Pancreas (tissue), 10 donors: ENCODE measurements around the gene HCAR3. TPM values are rescaled to one million over a fixed set of nuclear protein-coding genes. Genes with fewer than 3 reads are reported as not detected.
A peak's percentile ranks its signal among the peaks of the same experiment; 100 is the strongest.
"Not testable (repeated sequence)": the region's sequence is repeated elsewhere in the genome, so short reads cannot be mapped to it uniquely, and the experiment has no call there.

ENCODE experiments used
- ATAC-seq, 4 donors: fragments of 200-7000 bp; cut with Tn5 transposase; one replicate each; pipeline versions ENCODE4 v1.8.0 to v1.9.1; 2020; ENCODE audit warnings: mild to moderate bottlenecking in 4 of 4, moderate library complexity in 4 of 4
- DNase-seq, 6 donors: peaks; one replicate each; pipeline ENCODE4 v3.0.0-alpha.2; 2020
- FAIRE-seq: peaks from 2 replicates; lab custom pipeline; 2012; peaks lifted over from hg19 to GRCh38; lab: Jason Lieb, UNC
- H3K27ac ChIP-seq, 4 donors: fragments of 200-600 bp; sonication (generic); 1 replicate in 3 of 4; 2 replicates in 1 of 4; pipeline versions ENCODE4 v1.5.0 to v1.8.0; 2020
- H3K27me3 ChIP-seq, 4 donors: fragments of 200-600 bp; one replicate each; pipeline ENCODE4 v1.8.0; 2021
- H3K36me3 ChIP-seq, 3 donors: fragments of 200-600 bp; sonication (generic) in 1 of 3; one replicate each; pipeline versions ENCODE4 v1.5.0 to v1.8.0; 2020 to 2021
- H3K4me1 ChIP-seq, 3 donors: fragments of 200-600 bp; one replicate each; pipeline ENCODE4 v1.8.0; 2021
- H3K4me3 ChIP-seq, 4 donors: fragments of 200-600 bp; sonication (generic) in 2 of 4; one replicate each; pipeline versions ENCODE4 v1.5.0 to v1.8.0; 2020 to 2021
- H3K9me3 ChIP-seq, 4 donors: fragments of 200-600 bp; one replicate each; pipeline ENCODE4 v1.8.0; 2021
- CTCF ChIP-seq, 4 donors: fragments of 200-600 bp; sonication (generic) in 3 of 4; IDR thresholded peaks; one replicate each; pipeline versions ENCODE4 v1.5.0 to v1.8.0; 2021; ENCODE audit warnings: antibody characterized with exemption in 4 of 4
- WGBS, 2 donors: extraction: QIAGEN DNeasy Blood & Tissue Kit; methylation state at CpG; one replicate each; pipeline ENCODE4 v1.1.7; 2013; 5-methylcytosine and 5-hydroxymethylcytosine counted together
- intact Hi-C, 3 donors: fragments of 100-400 bp; cut with DNase I; formaldehyde crosslinking; loops; one replicate each; pipeline versions ENCODE4 v1.11.1 to v1.14.2; 2022
- polyA plus RNA-seq, 2 donors: library from polyadenylated mRNA; stranded (reverse); fragments of 200-250 nt; gene quantifications; one replicate each; pipeline ENCODE4 v1.2.3, GENCODE V29; 2013
- total RNA-seq, 6 donors: library from RNA; stranded (reverse); fragmentation: NEBNext Ultra II Directional in 4 of 6; extraction: Animal tissue kit (Norgen Biotek cat#: 25700) in 4 of 6; gene quantifications; one replicate each; pipeline versions ENCODE4 v1.2.1 to v1.2.4, GENCODE V29; 2021 to 2023
- donor health status: healthy with polysubstance abuse.
- donor health status: DM: no; HTN: no; CAD: no; lungs with moderate emphysema.
- donor health status: DM: no; HTN: no; CAD: no.
- donor health status: control.
- donor health status: control.
- donor health status: Bipolar disorder and iron deficiency.
- donor health status: DM: yes; HTN: yes; CAD: no.
- donor health status: DM: no; HTN: no; CAD: no.
- donor health status: DM: no; HTN: no; CAD: no.
- donor health status: DM: yes; HTN: yes; CAD: no.

The HCAR3 gene
- total and polyA plus RNA-seq, 8 donors = 0.12 to 0.49 (median 0.22) TPM; not detected in 5

DNA sequence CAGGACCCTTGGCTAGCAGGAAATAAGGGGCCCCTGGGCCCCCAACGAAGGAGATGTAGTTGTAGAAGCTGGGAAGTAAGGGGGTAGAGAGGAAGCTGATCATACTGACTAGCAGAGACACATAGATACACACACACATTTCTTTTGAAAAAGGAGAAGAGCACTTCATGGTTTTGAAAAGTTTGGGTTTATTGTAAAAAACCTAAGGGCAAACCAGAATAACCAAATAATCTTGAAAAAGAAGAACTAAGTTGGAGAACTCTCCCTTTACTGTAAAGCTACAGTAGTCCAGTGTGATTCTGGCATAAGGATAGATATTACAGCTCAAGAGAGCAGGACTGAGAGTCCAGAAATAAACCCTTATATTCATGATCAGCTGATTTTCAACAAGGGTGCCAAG lies 5.8 kb upstream of the HCAR3 start:
- Histone ChIP-seq H3K27ac (no peak overlapping the region), H3K9me3 (no peaks in the 10 kb centered on the region), H3K4me3 (no peak overlapping the region), H3K36me3 (no peaks in the 10 kb centered on the region), H3K4me1 (no peaks in the 10 kb centered on the region), H3K27me3 (no peaks in the 10 kb centered on the region)
- DNase-seq (no peak), ATAC-seq (peak in 1 of 4 donors; percentile 33), FAIRE-seq (no peak)
- TF ChIP-seq CTCF (IDR thresholded peaks at IDR 0.05) = no peak
- intact Hi-C loops = no loop called here
- WGBS, 2 donors = 50 to 52% methylated on average over 1 of the region's 1 CpG

DNA sequence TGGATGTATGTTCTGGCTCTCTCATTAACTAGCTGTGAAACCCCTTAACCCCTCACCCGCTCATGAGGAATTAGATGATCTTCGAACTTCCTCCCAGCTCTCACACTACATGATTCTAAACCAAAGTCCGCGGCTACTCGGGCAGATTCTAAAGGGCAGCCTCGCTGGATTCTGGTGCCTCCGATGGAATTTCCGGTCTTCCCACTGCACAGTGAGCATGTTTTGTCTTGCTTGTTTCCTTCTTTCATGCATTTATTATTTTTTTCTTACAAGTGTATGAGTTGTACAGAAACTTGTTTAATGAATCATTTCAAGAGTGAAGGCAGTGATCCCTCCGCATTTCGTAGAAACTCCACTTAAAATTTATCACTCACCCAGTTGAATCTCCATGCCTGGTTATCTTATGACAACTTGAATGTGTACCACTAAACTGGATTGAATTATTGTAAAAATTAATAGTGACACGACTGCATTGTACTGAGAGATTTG lies 4.5 kb upstream of the HCAR3 start:
- Histone ChIP-seq H3K4me3 (no peak overlapping the region), H3K9me3 (no peaks in the 10 kb centered on the region), H3K36me3 (no peaks in the 10 kb centered on the region), H3K27ac (no peak overlapping the region), H3K27me3 (no peaks in the 10 kb centered on the region), H3K4me1 (no peaks in the 10 kb centered on the region)
- no peak for FAIRE-seq
- ATAC-seq = no peak
- DNase-seq = no peak
- TF ChIP-seq CTCF (IDR thresholded peaks at IDR 0.05) = no peak
- intact Hi-C loops = no loop called here
- WGBS, 2 donors = 76 to 81% methylated on average over 11 of the region's 11 CpGs

DNA sequence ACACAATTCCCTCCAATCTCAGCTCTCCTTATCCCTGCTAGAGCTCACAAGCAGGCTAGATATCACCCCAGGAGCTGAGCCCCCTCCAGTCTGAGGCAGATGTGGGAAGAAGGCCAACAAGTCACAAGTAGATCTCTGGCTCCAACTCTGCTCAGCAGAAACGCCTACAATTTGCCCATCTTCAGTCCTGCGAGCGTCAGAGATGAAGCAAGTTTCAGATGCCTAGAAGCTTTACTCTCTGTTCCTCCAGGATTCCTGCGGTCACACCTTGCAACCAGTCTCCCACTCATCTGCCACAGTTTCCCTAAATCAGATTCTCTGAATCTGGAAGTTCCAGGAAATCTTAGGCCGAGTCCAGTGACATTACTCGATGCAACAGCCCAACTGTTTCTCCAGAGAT lies 1.4 kb downstream of the HCAR3 start:
- intact Hi-C loops, H3K27ac ChIP-seq, ATAC-seq: not testable (repeated sequence)

GRCh38 chr12:122713491-122714188 lies 3.0 kb downstream of the HCAR3 start:
- DNase-seq, H3K27ac ChIP-seq, H3K27me3 ChIP-seq, FAIRE-seq, intact Hi-C loops, H3K4me1 ChIP-seq, H3K36me3 ChIP-seq, H3K4me3 ChIP-seq, H3K9me3 ChIP-seq: not testable (repeated sequence)
- WGBS, 2 donors = 65% methylated on average over 3 of the region's 10 CpGs
- peak in 2 of 4 donors; percentile 54 for ATAC-seq

More for the DNA sequence above, 1.4 kb downstream of the HCAR3 start:
- 71 to 84% methylated on average over 6 of the region's 6 CpGs for WGBS, 2 donors
- H3K36me3 ChIP-seq, H3K9me3 ChIP-seq, DNase-seq, FAIRE-seq, H3K27me3 ChIP-seq, H3K4me3 ChIP-seq, H3K4me1 ChIP-seq: not testable (repeated sequence)

GRCh38 chr12:122711266-122711665 lies 5.3 kb downstream of the HCAR3 start:
- H3K4me1 ChIP-seq, FAIRE-seq, H3K27me3 ChIP-seq, DNase-seq, intact Hi-C loops, H3K36me3 ChIP-seq, H3K4me3 ChIP-seq, H3K27ac ChIP-seq, H3K9me3 ChIP-seq: not testable (repeated sequence)
- 58 to 62% methylated on average over 1 of the region's 1 CpG for WGBS, 2 donors
- ATAC-seq = peak in 1 of 4 donors; percentile 42

DNA sequence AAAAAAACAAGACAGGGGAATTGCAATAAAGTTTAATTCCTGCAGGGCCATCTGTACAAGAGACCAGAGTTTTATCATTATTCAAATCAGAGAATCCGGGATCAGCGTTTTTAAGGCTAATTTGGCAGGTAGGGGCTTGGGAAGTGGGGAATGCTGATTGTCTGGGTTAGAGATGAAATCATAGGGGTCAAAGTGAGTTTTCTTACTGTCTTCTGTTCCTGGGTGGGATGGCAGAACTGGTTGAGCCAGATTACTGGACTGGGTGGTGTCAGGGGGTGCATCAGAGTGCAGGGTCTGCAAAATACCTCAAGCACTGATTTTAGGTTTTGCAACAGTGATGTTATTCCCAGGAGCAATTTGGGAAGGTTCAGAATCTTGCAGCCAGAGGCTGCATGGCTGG lies 6.3 kb downstream of the HCAR3 start:
- WGBS, 2 donors = 33 to 42% methylated on average over 2 of the region's 2 CpGs
- H3K9me3 ChIP-seq = not testable (repeated sequence)

GRCh38 chr12:122709287-122709686 lies 7.3 kb downstream of the HCAR3 start:
- FAIRE-seq, H3K4me1 ChIP-seq, ATAC-seq, H3K36me3 ChIP-seq, intact Hi-C loops, H3K27me3 ChIP-seq, DNase-seq, H3K27ac ChIP-seq, H3K4me3 ChIP-seq, H3K9me3 ChIP-seq: not testable (repeated sequence)
- no CpG with 5 or more reads among the region's 3 CpGs for WGBS, 2 donors

More for the DNA sequence above, 6.3 kb downstream of the HCAR3 start:
- H3K36me3 ChIP-seq, H3K4me3 ChIP-seq, H3K4me1 ChIP-seq, FAIRE-seq, ATAC-seq, intact Hi-C loops, DNase-seq, H3K27ac ChIP-seq, H3K27me3 ChIP-seq: not testable (repeated sequence)

- H3K4me3 ChIP-seq, DNase-seq, H3K4me1 ChIP-seq, intact Hi-C loops, H3K27me3 ChIP-seq, ATAC-seq, H3K36me3 ChIP-seq, H3K27ac ChIP-seq, FAIRE-seq, H3K9me3 ChIP-seq: not testable (repeated sequence)
- 69 to 83% methylated on average over 3 of the region's 3 CpGs for WGBS, 2 donors
Observed at GRCh38 chr12:122703841-122704240, 12.8 kb downstream of the HCAR3 start.

GRCh38 chr12:122702890-122703611 lies 13.6 kb downstream of the HCAR3 start, which contains the start of gene HCAR2:
Gene HCAR2 (minus strand): TSS chr12:122703357. CDS start chr12:122703283, 74 bp downstream.
- H3K4me3 ChIP-seq, H3K36me3 ChIP-seq, H3K4me1 ChIP-seq, H3K27me3 ChIP-seq, intact Hi-C loops, H3K27ac ChIP-seq, H3K9me3 ChIP-seq, FAIRE-seq: not testable (repeated sequence)
- peak in 2 of 4 donors; percentile 31 to 64 for ATAC-seq
- WGBS, 2 donors = 74 to 79% methylated on average over 22 of the region's 22 CpGs
- peak in 1 of 6 donors; percentile 22 for DNase-seq

DNA sequence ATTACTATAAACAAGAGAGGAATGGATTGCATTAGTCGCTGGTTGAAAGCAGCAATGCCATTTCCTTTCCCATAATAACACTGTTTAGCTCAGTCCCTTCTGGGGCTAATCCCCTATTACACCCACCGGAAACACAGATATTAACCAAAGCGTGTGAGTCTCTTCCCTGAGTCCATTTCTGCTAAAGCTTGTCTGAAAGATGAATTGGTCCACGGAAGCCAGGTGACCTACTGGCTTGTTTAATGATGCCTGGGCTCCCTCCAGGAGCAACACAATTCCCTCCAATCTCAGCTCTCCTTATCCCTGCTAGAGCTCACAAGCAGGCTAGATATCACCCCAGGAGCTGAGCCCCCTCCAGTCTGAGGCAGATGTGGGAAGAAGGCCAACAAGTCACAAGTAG lies 15.1 kb downstream of the HCAR3 start:
- ATAC-seq, H3K27ac ChIP-seq, intact Hi-C loops, H3K4me1 ChIP-seq, FAIRE-seq, DNase-seq, H3K36me3 ChIP-seq, H3K4me3 ChIP-seq, H3K27me3 ChIP-seq, H3K9me3 ChIP-seq: not testable (repeated sequence)
- 41 to 45% methylated on average over 4 of the region's 4 CpGs for WGBS, 2 donors
